Measurements from ENCODE around the gene ZNF358. TPM values are rescaled to one million over a fixed set of nuclear protein-coding genes. Genes with fewer than 3 reads are reported as not detected.

Gene ZNF358
- total and polyA plus RNA-seq, 2 of the 13 experiments (the other 11 are each of a cell fraction or from before 2014, with no cell fraction given): 9.1 to 37.0 TPM

- TF ChIP-seq SMYD3 (CRISPR knock-in tag; IDR thresholded peaks at IDR 0.05) (no peak), ZNF850 (CRISPR knock-in tag; conservative IDR thresholded peaks at IDR 0.05) (no peak), CEBPG (CRISPR knock-in tag; IDR thresholded peaks at IDR 0.05) (peak; percentile 47; the same call in 1 of the 2 replicates), ZNF577 (CRISPR knock-in tag; IDR thresholded peaks at IDR 0.05; ENCODE audit: borderline replicate concordance, low read depth) (no peak), ZNF639 (CRISPR knock-in tag; conservative IDR thresholded peaks at IDR 0.05) (no peak), TCF12 (IDR thresholded peaks at IDR 0.05) (no peak), TCF12 (CRISPR knock-in tag; IDR thresholded peaks at IDR 0.05) (no peak), HDAC1 (CRISPR knock-in tag; IDR thresholded peaks at IDR 0.05) (no peak), RBFOX2 (IDR thresholded peaks at IDR 0.05; ENCODE audit: low read depth, low read length) (no peak), ZSCAN20 (CRISPR knock-in tag; IDR thresholded peaks at IDR 0.05; ENCODE audit: borderline replicate concordance) (no peak), ZNF407 (CRISPR knock-in tag; IDR thresholded peaks at IDR 0.05; ENCODE audit: not compliant biosample characterization) (no peak), ZSCAN9 (CRISPR knock-in tag; IDR thresholded peaks at IDR 0.05; ENCODE audit: borderline replicate concordance) (no peak), EHMT2 (IDR thresholded peaks at IDR 0.05; ENCODE audit: borderline replicate concordance, low read depth, low read length) (no peak), SRSF9 (IDR thresholded peaks at IDR 0.05; ENCODE audit: borderline replicate concordance, insufficient read depth, low read depth, low read length, poor library complexity, severe bottlenecking) (no peak), ZFP36L2 (CRISPR knock-in tag; IDR thresholded peaks at IDR 0.05) (no peak)
- TF ChIP-seq, protein P1, sequence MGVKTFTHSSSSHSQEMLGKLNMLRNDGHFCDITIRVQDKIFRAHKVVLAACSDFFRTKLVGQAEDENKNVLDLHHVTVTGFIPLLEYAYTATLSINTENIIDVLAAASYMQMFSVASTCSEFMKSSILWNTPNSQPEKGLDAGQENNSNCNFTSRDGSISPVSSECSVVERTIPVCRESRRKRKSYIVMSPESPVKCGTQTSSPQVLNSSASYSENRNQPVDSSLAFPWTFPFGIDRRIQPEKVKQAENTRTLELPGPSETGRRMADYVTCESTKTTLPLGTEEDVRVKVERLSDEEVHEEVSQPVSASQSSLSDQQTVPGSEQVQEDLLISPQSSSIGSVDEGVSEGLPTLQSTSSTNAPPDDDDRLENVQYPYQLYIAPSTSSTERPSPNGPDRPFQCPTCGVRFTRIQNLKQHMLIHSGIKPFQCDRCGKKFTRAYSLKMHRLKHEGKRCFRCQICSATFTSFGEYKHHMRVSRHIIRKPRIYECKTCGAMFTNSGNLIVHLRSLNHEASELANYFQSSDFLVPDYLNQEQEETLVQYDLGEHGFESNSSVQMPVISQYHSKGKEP (CRISPR knock-in tag; IDR thresholded peaks at IDR 0.05): no peak
- TF ChIP-seq, protein P2, sequence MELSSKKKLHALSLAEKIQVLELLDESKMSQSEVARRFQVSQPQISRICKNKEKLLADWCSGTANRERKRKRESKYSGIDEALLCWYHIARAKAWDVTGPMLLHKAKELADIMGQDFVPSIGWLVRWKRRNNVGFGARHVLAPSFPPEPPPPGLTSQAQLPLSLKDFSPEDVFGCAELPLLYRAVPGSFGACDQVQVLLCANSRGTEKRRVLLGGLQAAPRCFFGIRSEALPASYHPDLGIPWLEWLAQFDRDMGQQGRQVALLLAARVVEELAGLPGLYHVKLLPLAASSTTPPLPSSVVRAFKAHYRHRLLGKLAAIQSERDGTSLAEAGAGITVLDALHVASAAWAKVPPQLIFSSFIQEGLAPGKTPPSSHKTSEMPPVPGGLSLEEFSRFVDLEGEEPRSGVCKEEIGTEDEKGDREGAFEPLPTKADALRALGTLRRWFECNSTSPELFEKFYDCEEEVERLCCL (CRISPR knock-in tag; IDR thresholded peaks at IDR 0.05; ENCODE audit: borderline replicate concordance): no peak
Measured at GRCh38 chr19:7522923-7523667, 7.2 kb downstream of the ZNF358 start (continued).

Measured in HepG2 (cell line).